HG03108 (cell line): ENCODE data around the gene DPYSL3.
"Not testable (repeated sequence)": the region's sequence is repeated elsewhere in the genome, so short reads cannot be mapped to it uniquely, and the experiment has no call there.

Experiments used
- ATAC-seq: cut with Tn5 transposase; IDR thresholded peaks from one replicate; pipeline ENCODE4 v1.9.1; 2021; ENCODE audit warnings: moderate library complexity; ENCODE audit not compliant: unreplicated experiment

Gene DPYSL3

GRCh38 chr5:147509710-147510651 is at the start of gene DPYSL3:
Gene DPYSL3, minus strand, starts transcription at chr5:147510068. Its CDS starts 210 bp downstream, at chr5:147509858.
- no peak for ATAC-seq

- no peak for ATAC-seq
These were observed 49.0 kb upstream of the DPYSL3 start for GRCh38 chr5:147558826-147559225.

DNA sequence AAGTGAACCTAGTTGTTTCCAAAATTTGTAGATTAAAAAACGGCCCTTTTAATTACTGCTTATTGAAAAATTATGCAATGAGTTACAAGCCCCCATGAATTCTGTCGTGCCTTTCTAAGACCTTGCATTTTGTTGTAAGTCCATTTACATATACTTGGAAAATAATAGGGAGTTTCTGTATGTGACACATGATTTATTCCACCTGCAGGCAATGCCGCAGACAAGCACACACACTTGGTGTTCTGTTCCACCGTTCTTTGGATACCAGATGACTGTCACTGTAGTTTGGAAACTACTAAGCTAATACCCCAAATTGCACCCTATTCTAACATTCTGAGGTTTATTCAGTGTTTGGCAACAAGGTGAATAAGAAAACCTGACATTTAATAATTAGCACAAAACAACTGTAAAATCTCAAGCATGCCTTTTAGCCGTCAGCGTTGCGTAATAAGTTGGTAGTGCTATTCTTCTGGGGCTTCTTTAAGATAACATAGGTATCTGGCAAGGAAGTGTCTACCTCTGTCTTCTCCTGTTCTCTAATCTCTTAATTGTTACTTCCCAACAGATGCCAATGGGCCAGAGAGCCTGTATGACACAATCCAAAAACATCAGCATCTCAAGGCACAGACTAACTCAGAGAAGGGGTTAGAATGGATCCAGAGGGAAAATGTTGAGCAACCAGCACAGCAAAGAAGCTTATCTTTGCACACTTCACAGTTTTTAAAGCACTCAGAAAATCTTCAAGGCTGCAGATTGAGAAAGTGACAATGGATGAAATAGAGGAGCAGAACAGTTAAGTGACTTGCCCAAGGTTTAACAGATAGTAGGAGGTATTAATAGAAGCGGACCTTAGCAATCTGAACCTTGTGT is 48.2 kb upstream of the DPYSL3 start:
- no peak for ATAC-seq

DNA sequence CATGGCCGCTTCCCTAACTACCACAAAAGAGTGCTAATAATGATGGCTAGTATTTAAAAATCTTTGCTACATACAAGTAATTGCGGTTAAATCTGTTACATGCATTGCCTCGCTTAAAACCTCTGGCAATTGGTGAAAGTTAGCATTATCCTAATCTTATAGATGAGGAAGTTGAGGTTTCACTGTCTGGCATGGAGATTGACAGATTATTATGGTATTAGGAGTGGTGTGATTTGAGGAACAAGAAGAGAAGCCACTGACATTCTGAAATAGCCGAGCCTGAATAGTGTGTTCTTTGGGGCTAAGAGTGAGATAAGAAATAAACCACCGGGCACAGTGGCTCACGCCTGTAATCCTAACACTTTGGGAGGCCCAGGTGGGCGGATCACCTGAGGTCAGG is 45.3 kb upstream of the DPYSL3 start:
- ATAC-seq, result no peak

DNA sequence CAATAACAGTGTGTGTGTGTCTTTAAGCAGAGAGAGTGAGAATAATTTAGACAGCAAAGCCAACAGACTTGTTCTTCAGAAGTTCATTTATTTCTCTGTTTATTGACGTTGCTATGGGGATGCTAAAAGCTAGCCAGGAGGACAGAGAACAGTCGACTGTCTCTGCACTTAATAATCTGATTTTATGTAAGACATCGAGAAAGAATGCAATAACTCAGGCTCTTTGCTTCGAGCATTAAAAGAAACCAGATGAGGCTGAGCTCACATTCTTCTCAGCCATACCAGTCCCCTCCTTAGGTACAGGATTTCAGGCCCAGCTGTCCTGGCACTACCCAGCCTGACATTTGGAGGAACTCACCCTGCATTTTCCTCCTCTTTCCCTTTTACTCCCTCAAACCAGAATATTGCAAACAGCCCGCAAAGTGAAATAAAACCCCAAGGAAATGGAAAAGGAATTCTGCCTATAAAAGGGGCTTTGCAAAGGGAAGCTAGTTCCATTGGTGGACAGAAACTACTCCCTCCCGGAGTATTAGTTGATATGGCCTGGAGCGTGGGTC is 44.5 kb upstream of the DPYSL3 start:
- no peak for ATAC-seq

GRCh38 chr5:147553817-147554216 is 43.9 kb upstream of the DPYSL3 start:
- not testable (repeated sequence) for ATAC-seq

DNA sequence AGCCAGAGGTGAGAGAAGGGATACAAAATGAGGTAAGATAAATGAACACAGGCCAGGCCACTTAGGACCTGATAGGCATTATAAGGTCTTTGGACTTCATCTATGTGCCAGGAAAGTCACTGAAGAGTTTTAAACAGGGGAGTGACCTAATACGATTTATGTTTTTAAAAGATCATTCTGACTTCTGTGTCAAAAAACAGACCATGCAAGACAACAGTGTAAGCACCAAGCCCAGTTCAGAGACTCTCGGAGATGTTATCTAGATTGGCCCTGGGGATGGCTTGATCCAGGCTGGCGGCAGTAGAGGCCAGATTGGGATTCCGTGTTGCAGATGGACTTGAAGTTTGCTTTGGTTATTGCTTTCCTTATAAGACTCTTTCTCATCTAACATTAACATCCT is 43.0 kb upstream of the DPYSL3 start:
- ATAC-seq, result no peak

DNA sequence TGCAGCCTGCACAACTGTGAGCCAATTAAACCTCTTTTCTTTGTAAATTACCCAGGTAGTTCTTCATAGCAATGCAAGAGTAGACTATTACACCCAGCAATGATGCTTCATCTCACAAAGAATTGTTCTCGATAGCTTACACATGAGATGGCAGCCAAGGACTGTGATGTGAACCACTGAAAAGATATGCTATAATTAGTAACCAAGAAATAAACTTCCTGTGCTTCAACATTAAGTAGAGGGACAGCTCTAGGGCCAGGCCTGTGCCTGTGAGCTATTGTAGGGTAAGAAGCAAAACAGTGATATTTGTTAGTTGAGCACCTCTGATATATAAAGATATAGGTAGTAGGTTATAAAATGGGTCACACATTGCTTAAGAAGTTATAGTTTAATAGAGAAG is 41.8 kb upstream of the DPYSL3 start:
- no peak for ATAC-seq

- no peak for ATAC-seq
These were observed 37.9 kb upstream of the DPYSL3 start for GRCh38 chr5:147547730-147548129.

DNA sequence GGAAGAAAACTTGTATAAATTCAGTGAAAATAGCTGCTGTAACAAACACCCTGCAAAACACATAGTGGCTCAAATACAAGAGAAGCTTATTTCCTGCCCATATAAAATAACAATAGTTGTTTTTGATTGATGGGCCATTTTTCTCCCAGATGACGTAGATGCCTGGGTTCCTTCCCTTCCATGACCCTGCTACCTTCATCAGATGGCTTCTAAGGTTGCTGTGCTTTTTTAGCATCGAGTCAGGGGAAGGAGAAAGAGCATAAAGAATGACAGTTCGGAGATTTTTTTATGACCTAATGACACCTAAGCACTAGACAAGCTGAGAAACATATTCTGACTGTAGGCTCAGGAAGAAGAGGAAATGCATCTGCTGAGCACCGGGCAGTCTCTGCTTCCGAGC is 34.7 kb upstream of the DPYSL3 start:
- ATAC-seq, result no peak

- no peak for ATAC-seq
These were observed 29.2 kb upstream of the DPYSL3 start for GRCh38 chr5:147539053-147539452.

GRCh38 chr5:147538236-147538635 is 28.4 kb upstream of the DPYSL3 start:
- ATAC-seq, result no peak

GRCh38 chr5:147534172-147534951 is 24.5 kb upstream of the DPYSL3 start:
- no peak for ATAC-seq

DNA sequence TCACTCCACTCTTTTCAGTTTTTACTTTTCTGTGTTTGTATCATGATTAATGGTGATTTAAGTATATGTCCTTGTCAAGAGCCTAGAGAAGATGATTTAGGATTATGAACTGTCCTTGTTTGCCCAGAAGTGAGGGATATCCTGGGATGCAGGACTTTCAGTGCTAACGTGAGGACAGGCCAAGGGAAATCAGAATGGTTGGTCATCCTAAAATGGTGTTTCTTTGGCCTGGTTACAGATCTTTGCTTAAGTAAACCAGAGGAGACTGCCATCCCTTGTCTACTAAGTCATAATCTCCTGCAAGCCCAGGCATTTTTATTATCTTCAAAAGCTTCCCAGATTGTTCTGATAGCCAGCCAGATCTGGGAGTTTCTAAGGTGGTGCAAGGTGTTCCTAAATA is 22.3 kb upstream of the DPYSL3 start:
- ATAC-seq, result no peak

DNA sequence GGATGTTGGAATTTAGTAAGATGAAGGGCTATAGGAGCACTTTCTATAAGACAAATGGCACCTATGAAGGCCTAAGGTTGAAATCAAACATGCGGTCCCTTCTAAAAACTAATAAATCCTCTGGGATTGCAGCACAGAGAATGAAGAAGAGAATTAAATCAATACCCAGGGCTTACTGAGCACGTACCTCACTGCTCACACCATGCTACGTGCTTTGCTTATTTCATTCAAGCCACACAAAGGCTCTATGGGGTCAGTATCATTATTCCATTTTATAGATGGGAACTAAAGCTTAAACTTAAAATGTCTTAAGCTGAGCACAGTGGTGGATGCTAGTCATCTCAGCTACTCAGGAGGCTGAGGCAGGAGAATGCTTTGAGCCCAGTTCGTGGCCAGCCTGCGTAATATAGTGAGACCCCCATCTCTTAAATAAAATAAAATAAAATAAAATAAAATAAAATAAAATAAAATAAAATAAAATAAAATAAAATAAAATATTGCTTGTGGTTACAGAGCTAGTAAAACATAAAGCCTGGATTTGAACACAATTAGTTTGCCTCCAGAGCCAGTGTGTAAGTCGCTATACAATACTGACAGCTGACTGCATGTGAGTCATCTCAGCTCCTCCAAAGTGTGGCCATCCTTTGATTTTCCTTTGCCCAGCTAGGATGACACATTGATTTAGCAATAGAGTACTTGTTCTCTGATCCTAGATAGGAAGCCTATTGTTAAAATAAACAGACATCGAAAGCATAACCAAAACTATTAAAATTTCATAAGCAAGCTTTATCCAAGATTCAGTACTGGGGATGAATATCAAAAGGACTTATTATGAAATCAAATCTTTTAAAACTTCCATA is 20.9 kb upstream of the DPYSL3 start:
- no peak for ATAC-seq

GRCh38 chr5:147523069-147523468 is 13.2 kb upstream of the DPYSL3 start:
- ATAC-seq, result no peak

- ATAC-seq, result no peak
These were observed 12.6 kb upstream of the DPYSL3 start for GRCh38 chr5:147522435-147522834.

- ATAC-seq, result no peak
These were observed 10.6 kb upstream of the DPYSL3 start for GRCh38 chr5:147520450-147520849.

- ATAC-seq, result no peak
These were observed 9.5 kb upstream of the DPYSL3 start for GRCh38 chr5:147519380-147519779.

- no peak for ATAC-seq
These were observed 7.5 kb upstream of the DPYSL3 start for GRCh38 chr5:147517383-147517782.
